ENCODE results near the gene CCM2. TPM values are rescaled to one million over a fixed set of nuclear protein-coding genes. Genes with fewer than 3 reads are reported as not detected.
A peak's percentile ranks its signal among the peaks of the same experiment; 100 is the strongest.

The CCM2 gene
- total RNA-seq, 1 experiment from 2014 or later: 62.9 TPM

DNA sequence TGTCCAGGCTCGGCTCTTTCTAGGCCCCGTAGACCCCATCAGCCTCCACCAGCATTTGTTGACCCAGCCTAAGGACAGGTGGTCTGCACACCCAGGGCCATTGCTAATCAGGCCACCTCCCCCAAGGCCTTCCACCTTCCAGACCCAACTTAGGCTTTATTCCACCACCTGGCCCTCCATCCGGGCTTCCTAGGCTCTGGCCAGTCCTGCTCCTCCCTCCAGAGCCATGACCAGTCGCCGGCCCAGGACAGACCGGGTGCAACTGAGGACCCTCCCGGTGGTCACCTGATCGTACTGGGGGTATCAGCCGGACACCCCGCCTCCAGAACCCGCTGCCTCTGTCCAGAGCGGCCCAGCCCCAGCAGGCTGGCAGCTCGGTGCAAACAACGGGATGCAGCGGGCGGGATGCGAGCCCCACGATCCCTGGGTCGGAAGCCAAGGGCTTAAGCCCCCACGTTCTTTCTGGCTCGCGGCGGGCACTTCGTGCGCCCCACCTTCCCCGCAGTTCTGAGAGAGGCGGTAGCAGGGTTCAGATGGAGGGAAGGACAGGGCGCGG lies 88.2 kb downstream of the CCM2 start:
- intact Hi-C loops (cut with micrococcal nuclease; ENCODE audit: unreplicated experiment): no loop called here
- CTCF ChIA-PET: interaction anchor here (0.6 to 0.7 kb wide), 2 partner anchors 31 to 52 kb away, joined by 4 to 5 read pairs; no protein-coding TSS in a partner anchor
- no TSS peak for BruUV-seq (replicated peaks)
- Mint-ChIP-seq H3K27me3 (ENCODE audit: unreplicated experiment) (peaks cover 70% of the 10 kb centered on the region), H3K36me3 (ENCODE audit: insufficient read depth, unreplicated experiment) (peaks cover 15% of the 10 kb centered on the region), H3K4me3 (ENCODE audit: low read depth, unreplicated experiment) (peak overlapping the region; percentile 58), H3K27ac (ENCODE audit: unreplicated experiment) (no peak overlapping the region), H3K9me3 (ENCODE audit: low read depth, unreplicated experiment) (no peaks in the 10 kb centered on the region), H3K4me1 (ENCODE audit: low read depth, unreplicated experiment) (peaks cover 9% of the 10 kb centered on the region)
- DNase-seq: no peak
- TF ChIP-seq, protein P1, sequence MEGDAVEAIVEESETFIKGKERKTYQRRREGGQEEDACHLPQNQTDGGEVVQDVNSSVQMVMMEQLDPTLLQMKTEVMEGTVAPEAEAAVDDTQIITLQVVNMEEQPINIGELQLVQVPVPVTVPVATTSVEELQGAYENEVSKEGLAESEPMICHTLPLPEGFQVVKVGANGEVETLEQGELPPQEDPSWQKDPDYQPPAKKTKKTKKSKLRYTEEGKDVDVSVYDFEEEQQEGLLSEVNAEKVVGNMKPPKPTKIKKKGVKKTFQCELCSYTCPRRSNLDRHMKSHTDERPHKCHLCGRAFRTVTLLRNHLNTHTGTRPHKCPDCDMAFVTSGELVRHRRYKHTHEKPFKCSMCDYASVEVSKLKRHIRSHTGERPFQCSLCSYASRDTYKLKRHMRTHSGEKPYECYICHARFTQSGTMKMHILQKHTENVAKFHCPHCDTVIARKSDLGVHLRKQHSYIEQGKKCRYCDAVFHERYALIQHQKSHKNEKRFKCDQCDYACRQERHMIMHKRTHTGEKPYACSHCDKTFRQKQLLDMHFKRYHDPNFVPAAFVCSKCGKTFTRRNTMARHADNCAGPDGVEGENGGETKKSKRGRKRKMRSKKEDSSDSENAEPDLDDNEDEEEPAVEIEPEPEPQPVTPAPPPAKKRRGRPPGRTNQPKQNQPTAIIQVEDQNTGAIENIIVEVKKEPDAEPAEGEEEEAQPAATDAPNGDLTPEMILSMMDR (IDR thresholded peaks at IDR 0.05; ENCODE audit: unreplicated experiment): no peak

DNA sequence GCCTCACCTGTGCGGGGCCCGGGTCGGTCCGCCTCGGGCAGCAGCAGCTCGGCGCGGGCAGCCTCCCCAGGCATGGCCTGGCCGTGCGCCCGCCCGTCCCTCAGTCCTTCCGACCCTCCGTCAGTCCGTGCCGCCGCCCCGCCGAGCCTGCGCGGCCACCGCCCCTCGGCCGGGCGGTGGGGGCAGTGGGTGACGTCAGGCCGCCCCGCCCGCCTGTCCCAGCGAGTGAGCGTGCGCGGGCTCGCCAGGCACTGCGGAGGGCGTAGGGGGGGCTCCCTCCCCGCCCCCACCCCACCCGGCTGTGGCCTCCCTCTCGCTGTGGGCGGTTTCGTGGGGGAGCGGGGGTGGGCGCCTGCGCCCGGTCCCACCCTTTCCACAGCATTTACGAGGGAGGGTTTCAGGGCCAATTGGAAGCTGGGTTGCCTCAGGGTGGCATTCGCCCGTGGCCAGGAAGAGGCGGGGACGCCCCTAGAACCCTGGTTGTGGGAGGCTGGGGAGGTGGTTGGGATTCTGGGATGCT lies 88.9 kb downstream of the CCM2 start, which contains the start of gene NACAD:
Gene NACAD, minus strand, starts transcription at position 149 of the 520 bp plus-strand sequence. Its CDS starts 75 bp downstream, at position 74.
- CTCF ChIA-PET: interaction anchor here (0.6 to 0.7 kb wide), 2 partner anchors 31 to 161 kb away, joined by 3 to 4 read pairs; no protein-coding TSS in a partner anchor
- no TSS peak for BruUV-seq (replicated peaks)

DNA sequence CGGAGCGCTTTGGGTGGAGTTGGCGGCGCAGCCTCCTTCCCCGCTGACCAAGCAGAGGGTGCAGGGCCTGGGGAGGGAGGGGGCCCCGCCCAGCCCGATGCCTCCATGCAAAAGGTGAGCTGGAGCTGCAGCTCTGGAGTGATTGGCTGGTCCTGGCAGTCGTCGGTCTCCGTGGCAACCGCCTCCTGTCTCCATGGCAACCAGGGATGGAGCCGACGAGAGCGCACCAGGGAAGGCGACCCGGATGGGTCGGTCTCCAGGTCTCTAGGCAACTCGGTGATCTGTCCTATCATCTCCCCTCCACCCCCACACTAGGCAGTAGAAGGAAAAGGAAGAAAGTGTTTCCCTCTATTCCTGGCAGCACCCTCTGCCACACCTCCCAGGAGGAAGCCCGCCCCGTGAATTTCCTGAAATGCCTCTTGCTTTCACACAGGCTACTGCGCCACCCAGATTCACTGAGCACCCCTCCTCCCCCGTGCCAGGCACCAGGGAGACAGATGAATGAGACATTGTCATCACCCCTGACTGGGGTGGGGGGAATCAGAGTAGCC lies 89.4 kb downstream of the CCM2 start:
- H3K36me3 Mint-ChIP-seq (ENCODE audit: insufficient read depth, unreplicated experiment): peaks cover 15% of the 10 kb centered on the region
- TF ChIP-seq, protein P1 (IDR thresholded peaks at IDR 0.05; ENCODE audit: unreplicated experiment): no peak
- CTCF ChIA-PET: interaction anchor here (0.6 kb wide), 1 partner anchor 161 kb away, joined by 3 read pairs; no protein-coding TSS in a partner anchor
- DNase-seq: peak; percentile 74
- H3K27ac Mint-ChIP-seq (ENCODE audit: unreplicated experiment): peak overlapping the region; percentile 38
- intact Hi-C loops (cut with micrococcal nuclease; ENCODE audit: unreplicated experiment): no loop called here
- BruUV-seq (replicated peaks): no TSS peak
- peaks cover 70% of the 10 kb centered on the region for H3K27me3 Mint-ChIP-seq (ENCODE audit: unreplicated experiment)
- no peaks in the 10 kb centered on the region for H3K9me3 Mint-ChIP-seq (ENCODE audit: low read depth, unreplicated experiment)
- peak overlapping the region; percentile 58 for H3K4me3 Mint-ChIP-seq (ENCODE audit: low read depth, unreplicated experiment)
- H3K4me1 Mint-ChIP-seq (ENCODE audit: low read depth, unreplicated experiment): peaks cover 9% of the 10 kb centered on the region

More for the DNA sequence above, 88.9 kb downstream of the CCM2 start, which contains the start of gene NACAD:
- Mint-ChIP-seq H3K4me1 (ENCODE audit: low read depth, unreplicated experiment) (peaks cover 9% of the 10 kb centered on the region), H3K27me3 (ENCODE audit: unreplicated experiment) (peaks cover 70% of the 10 kb centered on the region), H3K36me3 (ENCODE audit: insufficient read depth, unreplicated experiment) (peaks cover 15% of the 10 kb centered on the region), H3K9me3 (ENCODE audit: low read depth, unreplicated experiment) (no peaks in the 10 kb centered on the region), H3K27ac (ENCODE audit: unreplicated experiment) (peak within 1 kb of the TSS; percentile 38), H3K4me3 (ENCODE audit: low read depth, unreplicated experiment) (peak within 1 kb of the TSS; percentile 58)
- no peak for DNase-seq
- intact Hi-C loops (cut with micrococcal nuclease; ENCODE audit: unreplicated experiment): no loop called here
- TF ChIP-seq, protein P1 (IDR thresholded peaks at IDR 0.05; ENCODE audit: unreplicated experiment): no peak

DNA sequence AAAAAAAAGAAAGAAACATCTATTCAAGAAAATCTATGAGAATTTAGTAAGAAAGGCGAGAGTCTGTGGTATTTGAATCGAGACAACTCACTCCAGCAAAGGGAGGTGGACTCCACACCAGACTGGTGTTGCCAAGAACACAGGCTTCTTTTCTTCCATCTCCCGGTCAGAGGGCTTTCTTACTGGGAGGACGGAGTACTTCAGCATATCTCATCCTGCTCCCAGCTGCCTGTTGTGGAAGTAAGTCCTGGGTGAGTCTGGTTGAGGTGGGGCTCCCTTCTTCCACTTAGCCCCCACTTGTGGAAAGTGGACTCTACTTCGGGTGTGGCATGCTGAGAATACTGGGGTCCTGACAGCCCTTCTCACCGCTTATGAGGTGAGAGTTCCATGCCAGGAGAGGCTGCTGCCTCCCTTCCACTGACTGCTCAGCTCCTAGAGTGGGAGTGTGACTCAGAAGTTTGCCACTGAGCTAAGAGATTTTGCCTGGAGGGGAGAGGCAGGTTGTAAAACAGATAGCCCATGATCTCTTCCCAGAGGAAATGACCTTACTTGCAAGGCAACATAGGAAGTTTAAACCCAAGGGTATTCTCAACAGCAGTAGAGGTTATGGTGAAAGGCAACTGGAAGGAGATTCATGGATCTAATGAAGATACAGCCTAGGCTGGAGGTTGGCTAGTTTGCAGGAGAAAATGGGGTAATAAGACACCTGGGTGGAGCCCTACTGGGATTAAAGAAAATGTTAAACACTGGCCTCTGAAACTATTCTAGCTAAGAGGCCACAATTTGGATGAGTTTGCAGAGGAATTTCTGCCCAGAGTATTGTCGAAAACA lies 92.3 kb downstream of the CCM2 start:
- no TSS peak for BruUV-seq (replicated peaks)
- TF ChIP-seq, protein P1 (IDR thresholded peaks at IDR 0.05; ENCODE audit: unreplicated experiment): no peak
- DNase-seq: no peak
- peaks cover 9% of the 10 kb centered on the region for H3K4me1 Mint-ChIP-seq (ENCODE audit: low read depth, unreplicated experiment)
- no peak overlapping the region for H3K4me3 Mint-ChIP-seq (ENCODE audit: low read depth, unreplicated experiment)
- H3K9me3 Mint-ChIP-seq (ENCODE audit: low read depth, unreplicated experiment): no peaks in the 10 kb centered on the region
- H3K27me3 Mint-ChIP-seq (ENCODE audit: unreplicated experiment): peaks cover 60% of the 10 kb centered on the region
- no peak overlapping the region for H3K27ac Mint-ChIP-seq (ENCODE audit: unreplicated experiment)
- CTCF ChIA-PET: interaction anchor here (0.6 to 1.0 kb wide), 3 partner anchors 10 to 119 kb away, joined by 3 to 4 read pairs (median 4); no protein-coding TSS in a partner anchor
- intact Hi-C loops (cut with micrococcal nuclease; ENCODE audit: unreplicated experiment): no loop called here
- peaks cover 11% of the 10 kb centered on the region for H3K36me3 Mint-ChIP-seq (ENCODE audit: insufficient read depth, unreplicated experiment)
